ENCODE measurements around the gene TOMM6. TPM values are rescaled to one million over a fixed set of nuclear protein-coding genes. Genes with fewer than 3 reads are reported as not detected.

The TOMM6 gene
- total RNA-seq, result 191 and 194 TPM in 2 replicates

GRCh38 chr6:41787219-41787917, at the start of gene TOMM6:
Gene TOMM6, plus strand, starts transcription at chr6:41787694. Its CDS starts 4 bp downstream, at chr6:41787698.
- intact Hi-C loops (cut with micrococcal nuclease), result loop anchor here (1.0 to 10.0 kb wide), 17 partner anchors 8 to 1387 kb away; partner anchors contain the start of genes BYSL, CNPY3, FRS3 and KLC4

- intact Hi-C loops (cut with micrococcal nuclease), result loop anchor here (10.0 kb wide), 1 partner anchor 716 kb away; the partner anchor contains the start of gene TRERF1
These were observed 48.5 kb upstream of the TOMM6 start for GRCh38 chr6:41739041-41739440.

GRCh38 chr6:41740366-41741162, 46.9 kb upstream of the TOMM6 start:
- intact Hi-C loops (cut with micrococcal nuclease), result no loop called here

GRCh38 chr6:41741625-41742490, 45.6 kb upstream of the TOMM6 start:
- intact Hi-C loops (cut with micrococcal nuclease), result no loop called here

GRCh38 chr6:41743406-41744235, 43.9 kb upstream of the TOMM6 start:
- intact Hi-C loops (cut with micrococcal nuclease), result no loop called here

GRCh38 chr6:41744236-41744787, 43.2 kb upstream of the TOMM6 start:
- intact Hi-C loops (cut with micrococcal nuclease), result no loop called here

GRCh38 chr6:41746107-41746506, 41.4 kb upstream of the TOMM6 start:
- intact Hi-C loops (cut with micrococcal nuclease), result no loop called here

- intact Hi-C loops (cut with micrococcal nuclease), result no loop called here
These were observed 40.0 kb upstream of the TOMM6 start, which contains the start of gene PGC for GRCh38 chr6:41747256-41748101. Gene PGC, minus strand, starts transcription at chr6:41747397. Its CDS starts 63 bp downstream, at chr6:41747334.

GRCh38 chr6:41748102-41748477, 39.4 kb upstream of the TOMM6 start:
- intact Hi-C loops (cut with micrococcal nuclease), result no loop called here

GRCh38 chr6:41748542-41748941, 39.0 kb upstream of the TOMM6 start:
- intact Hi-C loops (cut with micrococcal nuclease), result no loop called here

- intact Hi-C loops (cut with micrococcal nuclease), result no loop called here
These were observed 37.1 kb upstream of the TOMM6 start for GRCh38 chr6:41750374-41750773.

GRCh38 chr6:41755895-41756294, 31.6 kb upstream of the TOMM6 start:
- intact Hi-C loops (cut with micrococcal nuclease), result no loop called here

- intact Hi-C loops (cut with micrococcal nuclease), result no loop called here
These were observed 31.1 kb upstream of the TOMM6 start for GRCh38 chr6:41756354-41756753.

- intact Hi-C loops (cut with micrococcal nuclease), result no loop called here
These were observed 30.2 kb upstream of the TOMM6 start for GRCh38 chr6:41757271-41757670.

GRCh38 chr6:41757931-41758640, 29.4 kb upstream of the TOMM6 start:
- intact Hi-C loops (cut with micrococcal nuclease), result no loop called here

- intact Hi-C loops (cut with micrococcal nuclease), result no loop called here
These were observed 28.9 kb upstream of the TOMM6 start for GRCh38 chr6:41758641-41759035.

- intact Hi-C loops (cut with micrococcal nuclease), result no loop called here
These were observed 28.2 kb upstream of the TOMM6 start for GRCh38 chr6:41759106-41759904.

Measured in T-helper 1 cell treated with Interleukin-12 subunit alpha and Interleukin-12 subunit beta and Interleukin-4 antibody, amounts not matched to agents 30 ng/mL and 1 ng/mL, for 36 hours (primary cell).